Suppressor macrophage treated with lipopolysaccharide for 1 hour (primary cell): ENCODE data around the gene CIZ1.
"Not testable (repeated sequence)": the region's sequence is repeated elsewhere in the genome, so short reads cannot be mapped to it uniquely, and the experiment has no call there.

Experiments used
- DNase-seq, 3 donors: peaks; one replicate each; pipeline ENCODE4 v3.0.0-alpha.2; 2020 to 2022

Gene CIZ1

DNA sequence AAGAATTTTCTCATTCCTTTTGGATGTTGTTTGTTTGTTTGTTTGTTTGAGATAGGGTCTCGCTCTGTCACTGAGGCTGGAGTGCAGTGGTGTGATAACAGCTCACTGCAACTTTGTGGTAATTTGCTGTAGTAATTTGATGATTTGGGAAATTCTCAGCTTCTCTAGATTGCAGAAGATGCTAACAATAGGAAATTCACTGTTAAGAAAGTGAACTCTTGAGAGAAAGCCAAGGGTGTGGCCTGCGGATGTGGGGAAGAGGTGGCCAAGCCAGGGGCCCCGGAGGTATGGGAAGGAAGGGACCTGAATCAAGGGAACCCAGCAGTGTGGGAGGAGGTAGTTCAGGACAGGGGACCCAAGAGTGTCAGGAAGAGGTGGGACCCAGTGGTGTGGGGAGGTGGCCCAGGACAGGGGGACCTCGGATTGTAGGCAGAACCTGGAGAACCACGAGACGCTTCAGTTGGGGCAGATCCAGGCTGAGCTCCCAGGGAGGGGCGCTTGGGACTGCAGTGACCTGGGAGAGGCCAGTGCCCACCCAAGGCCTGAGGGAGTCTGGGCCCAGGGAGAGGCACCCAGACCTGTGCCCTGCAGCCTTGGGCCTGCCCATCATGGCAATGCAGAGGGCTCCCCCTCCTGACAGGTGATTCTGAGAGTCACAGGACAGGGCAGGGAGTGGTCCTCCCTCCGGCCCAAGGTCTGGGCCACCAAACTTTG, 47.7 kb downstream of the CIZ1 start:
- DNase-seq = no peak

DNA sequence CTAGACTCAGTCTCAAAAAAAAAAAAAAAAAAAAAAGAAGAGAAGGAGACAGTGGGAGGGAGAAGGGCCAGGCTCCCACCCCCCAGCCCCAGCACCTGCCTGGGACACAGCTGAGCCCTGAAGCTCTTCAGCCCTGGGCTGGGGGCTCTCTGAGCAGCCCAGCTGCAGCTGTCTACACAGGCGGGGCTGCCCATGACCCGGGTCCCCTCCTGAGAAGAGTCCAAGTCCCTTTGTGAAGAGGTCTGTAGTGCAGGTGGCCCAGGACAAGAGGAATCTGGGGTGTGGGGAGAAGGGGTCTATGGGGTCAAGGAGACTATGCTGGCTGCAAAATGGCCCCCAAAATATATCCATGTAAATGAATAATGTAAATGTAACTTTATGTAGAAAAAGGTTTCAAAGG, 48.8 kb downstream of the CIZ1 start:
- no peak for DNase-seq

DNA sequence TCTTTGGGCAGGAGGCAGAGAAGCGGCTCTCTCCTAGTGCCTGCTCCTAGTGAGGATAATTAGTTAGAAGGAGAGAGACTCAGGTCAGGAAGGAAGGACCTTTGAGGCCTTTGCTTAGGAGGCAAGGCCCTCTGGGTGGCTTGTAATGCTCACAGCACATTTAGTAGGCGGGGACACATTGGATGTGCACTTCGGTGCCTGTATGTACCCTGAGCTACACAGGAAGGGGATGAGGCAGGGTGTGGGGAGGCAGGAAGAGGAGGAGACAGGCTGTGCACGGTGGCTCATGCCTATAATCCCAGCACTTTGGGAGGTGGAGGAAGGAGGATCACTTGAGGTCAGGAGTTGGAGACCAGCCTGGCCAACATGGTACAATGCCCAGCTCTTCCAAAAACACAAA, 49.3 kb downstream of the CIZ1 start:
- DNase-seq = no peak

DNA sequence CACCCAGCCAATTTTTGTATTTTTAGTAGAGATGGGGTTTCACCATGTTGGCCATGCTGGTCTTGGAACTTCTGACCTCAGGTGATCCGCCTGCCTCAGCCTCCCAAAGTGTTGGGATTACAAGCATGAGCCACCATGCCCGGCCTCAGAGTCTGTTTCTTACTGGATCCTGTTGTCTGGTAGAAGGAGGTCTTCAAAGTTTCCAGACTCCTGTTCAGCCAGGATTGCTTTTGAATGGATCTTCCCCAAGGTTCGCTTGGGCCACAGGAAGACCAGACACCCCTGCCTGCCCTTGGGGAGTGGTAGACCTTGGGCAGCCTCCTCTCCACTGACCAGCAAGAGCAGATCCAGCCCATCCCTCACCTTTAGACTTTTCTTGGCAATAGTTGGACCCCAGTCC, 49.8 kb downstream of the CIZ1 start:
- no peak for DNase-seq

DNA sequence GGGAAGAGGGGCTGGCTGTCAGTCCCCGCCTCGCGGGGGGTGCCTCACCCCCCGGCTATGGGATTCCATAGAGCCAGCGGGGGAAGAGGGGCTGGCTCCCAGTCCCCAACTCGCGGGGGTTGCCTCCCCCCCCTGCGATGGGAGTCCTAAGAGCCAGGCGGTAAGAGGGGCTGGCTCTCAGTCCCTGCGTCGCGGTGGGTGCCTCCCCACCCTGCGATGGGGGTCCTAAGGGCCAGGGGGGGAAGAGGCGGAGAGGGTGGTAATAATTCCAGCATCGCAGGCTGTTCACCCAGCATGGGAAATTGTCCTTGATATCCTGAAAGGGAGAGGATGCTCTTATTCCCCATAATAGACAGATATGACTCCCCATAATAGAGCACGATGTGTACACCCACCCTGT, 51.8 kb downstream of the CIZ1 start:
- DNase-seq = no peak

DNA sequence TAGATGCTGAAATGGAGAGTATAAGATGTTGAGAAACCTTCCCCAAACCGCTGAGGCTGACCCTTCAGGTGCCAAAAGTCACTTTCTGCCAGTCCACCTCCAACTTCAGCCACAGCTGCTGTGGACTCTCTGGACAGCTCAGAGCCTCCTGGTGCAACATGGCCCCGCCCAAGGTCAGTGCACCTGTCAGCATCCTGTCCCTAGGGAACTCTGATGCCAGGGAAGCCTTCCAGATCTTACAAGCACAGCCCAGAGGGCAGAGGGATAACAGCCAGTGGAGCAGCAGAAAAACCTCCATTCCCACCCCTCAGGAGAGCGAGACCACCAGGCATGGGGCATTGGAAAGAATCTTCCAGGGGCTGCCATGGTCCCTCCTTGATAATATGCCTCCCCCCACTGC, 53.4 kb downstream of the CIZ1 start:
- DNase-seq = no peak

DNA sequence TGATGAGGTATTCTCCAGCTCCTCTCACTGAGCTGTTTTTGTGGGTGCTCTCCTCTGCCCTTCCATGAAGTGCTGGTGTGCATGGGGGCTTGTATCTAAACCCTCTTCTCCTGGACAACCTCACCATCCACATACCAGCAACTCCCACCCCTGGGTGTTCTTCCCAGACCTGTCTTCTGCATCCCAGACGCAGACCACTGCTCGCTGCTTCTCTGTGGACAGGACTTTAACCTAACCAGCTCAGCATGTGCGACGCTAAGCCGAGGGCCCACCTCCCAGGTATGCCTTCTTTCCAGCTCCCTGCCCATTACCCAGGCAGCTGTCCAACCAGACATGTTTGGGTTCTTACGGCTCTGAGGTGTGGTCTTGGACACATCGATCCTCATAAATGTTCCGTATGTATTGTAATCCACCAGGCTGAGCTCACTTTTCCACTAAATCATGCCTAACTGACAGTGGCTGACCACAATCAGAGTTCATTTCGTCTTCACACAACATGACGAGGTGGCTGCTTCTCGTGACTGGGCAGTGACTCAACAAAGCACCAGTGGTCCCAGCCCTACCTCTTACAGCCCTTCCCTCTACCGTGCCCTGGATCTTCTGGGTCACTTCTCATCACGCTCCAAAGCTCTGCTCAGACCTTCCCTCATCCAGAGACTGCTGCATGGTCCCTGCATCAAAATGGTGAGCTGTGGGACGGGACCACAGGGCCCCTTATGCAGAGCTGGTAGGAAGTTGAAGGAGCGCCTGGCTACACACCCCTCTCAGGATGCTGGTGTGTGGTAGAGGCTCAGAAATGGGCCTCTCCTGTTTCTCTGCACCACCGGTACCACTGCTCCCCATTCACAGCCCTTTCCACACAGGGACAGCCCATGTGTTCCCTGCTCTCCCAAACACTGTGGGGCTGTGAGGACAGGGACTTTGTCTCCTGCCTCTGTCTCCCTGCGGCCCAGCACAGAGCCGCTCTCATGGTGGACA, 54.3 kb downstream of the CIZ1 start:
- peak in 2 of 3 donors; percentile 15 to 27 for DNase-seq

DNA sequence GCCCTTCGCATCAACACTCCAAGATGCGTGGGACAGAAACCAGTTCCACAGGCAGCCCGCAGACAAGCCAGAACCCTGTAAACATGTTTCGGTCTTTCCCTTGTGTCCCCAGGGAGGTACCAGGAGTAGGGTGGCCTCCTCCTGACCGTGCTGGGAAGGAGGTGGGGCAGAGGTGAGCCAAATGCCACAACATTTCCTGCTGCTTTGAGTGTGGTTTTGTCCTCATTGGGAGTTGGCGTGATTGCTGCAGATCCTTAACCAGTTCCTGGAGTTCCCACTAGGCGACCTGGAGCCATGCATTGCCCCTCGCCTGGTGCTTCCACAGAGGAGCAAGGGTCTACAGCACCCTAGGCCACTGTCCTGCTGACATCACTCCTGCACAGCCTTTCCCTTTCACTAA, 55.8 kb downstream of the CIZ1 start:
- DNase-seq = not testable (repeated sequence)

DNA sequence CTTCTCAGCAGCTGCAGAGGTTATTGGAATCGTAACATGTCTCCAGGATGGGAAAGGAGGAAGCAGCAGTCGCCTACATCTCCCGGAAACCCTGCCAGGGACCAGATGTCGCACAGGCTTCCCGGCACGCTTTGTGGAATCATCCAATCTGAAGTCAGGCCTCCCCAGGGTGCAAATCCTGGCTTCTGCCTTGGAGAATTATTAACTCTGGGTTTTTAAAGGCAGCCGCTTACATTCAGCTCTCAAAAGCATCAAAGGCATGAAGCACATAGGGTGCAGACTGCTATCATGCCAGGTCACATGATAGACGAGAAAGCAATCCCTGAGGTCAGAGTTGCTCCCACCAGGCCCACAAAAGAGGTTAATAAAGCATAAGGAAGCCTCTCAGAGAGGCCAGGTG, 59.2 kb downstream of the CIZ1 start:
- not testable (repeated sequence) for DNase-seq

DNA sequence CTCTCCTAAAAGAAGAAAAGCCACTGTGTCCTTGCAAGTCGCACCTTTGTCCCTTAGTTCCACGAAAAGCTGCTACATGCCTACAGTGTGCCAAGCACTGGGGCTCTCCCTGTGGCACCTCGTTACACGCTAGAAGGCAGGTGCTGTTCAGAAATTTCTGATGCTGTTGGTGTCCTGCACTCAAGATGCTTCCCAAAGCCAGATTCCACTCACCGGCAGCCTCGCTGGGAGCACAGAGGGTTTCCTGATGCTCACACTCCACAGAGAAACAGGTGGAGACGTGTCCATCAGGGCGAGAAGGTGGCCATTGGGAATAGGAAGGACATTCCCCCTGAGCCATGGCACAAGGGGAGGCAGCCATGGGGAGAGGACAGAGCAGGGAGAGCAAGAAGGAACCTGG, 60.0 kb downstream of the CIZ1 start:
- DNase-seq = not testable (repeated sequence)

DNA sequence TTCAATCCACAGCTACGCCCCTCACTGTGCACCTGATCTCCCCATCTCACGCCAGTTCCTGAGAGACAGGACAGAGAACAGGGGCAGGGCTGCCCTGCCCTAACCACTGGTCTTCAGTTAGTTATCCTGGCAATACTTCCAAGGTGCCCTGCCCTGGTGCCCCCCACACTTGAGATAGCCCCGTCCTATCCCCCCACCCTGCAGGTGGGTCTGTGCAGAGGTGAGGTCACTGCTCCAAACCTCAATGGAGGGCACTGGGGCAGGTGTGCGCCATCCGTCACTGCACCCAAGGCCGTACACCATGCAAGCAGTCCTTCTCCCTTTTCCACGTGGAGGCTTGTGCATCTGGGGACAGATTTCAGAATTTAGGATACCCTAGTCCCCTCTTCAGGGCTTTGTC, 60.7 kb downstream of the CIZ1 start:
- not testable (repeated sequence) for DNase-seq

DNA sequence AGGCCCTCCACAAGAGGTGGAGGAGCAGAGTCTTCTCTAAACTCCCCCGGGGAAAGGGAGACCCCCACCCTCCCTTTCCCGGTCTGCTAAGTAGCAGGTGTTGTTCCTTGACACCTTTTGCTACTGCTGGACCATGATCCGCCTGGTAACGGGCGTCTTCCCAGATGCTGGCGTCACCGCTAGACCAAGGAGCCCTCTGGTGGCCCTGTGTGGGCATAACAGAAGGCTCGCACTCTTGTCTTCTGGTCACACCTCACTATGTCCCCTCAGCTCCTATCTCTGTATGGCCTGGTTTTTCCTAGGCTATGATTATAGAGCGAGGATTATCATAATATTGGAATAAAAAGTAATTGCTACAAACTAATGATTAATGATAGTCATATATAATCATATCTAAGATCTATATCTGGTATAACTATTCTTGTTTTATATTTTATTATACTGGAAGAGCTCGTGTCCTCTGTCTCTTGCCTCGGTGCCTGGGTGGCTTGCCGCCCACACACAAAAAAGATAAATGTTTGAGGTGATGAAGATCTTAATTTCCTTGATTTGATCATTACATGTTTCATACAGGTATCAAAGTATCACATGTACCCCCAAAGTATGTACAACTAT, 61.3 kb downstream of the CIZ1 start:
- DNase-seq = not testable (repeated sequence)

DNA sequence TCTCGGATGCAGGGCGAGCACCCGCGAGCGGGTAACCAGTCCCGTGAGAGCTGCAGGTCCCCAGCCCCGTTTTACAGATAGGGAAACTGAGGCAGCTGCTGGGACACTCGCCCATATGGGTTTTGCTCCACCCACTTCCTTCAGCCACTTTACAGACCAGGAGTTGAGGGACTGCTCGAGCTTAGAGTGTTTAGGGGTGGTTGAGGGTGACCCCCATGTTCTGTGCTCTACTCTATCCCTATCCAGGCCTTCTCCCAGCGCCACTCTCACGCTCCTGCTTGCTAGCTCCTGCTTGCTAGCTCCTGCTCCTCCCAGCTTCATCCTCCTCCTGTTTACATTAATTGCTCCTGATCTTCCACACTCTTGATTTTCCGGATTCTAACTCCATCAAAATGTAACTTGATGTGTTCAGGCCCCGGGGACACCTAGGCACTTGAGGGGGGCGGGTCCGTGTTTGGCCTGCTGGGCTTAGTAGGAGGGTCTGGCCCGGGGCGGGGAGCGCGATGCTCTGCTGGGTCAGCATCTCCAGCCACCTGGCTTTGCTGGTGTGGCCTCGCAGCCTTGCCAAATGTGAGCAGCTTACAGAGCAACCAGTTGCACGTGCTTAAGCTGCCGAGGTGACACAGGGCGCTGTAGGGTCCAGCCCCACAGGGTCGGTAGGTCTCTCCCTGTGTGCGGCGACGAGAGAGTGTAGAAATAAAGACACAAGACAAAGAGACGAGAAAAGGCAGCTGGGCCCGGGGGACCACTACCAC, 62.4 kb downstream of the CIZ1 start:
- no peak for DNase-seq

DNA sequence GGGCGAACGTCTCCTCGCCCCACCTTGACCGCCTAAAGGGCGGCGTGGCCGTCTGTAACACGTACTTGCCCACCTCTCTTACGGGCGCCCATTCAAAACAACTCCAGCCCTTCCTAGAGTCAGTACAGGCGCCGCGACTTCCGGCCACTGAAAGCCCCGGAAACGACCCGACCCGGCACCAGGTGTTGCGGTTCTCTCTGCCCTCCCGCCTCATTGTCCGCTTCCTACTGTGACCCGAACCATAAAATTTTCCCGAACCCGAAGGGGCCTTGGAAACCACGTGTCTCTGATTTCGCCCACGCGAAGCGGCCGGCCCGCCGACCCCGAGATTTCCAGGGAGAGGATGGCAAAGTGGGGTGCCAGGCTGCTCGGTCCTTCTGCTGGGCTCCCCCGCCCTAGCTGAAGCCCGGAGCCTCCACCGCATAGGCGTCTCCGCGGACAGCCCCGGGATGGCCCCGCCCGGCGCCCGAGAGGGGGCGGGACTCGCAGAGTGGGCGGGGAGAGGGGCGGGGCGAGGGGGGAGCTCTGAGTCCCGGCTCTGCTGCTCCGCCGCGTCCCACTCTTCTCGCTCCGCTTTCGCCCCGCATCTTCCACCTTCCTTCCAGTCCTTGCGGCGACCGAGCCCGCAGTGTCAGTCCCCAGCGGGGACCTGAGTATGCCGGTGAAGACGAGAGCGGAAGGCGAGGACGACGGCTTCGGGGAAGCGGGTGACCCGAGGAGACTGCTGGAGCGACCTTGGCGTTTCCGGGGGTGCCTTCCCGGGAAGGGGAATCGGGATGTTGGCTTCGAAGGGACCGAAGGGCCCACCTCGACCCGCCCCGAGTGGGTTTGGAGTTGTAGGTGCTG, 63.2 kb downstream of the CIZ1 start:
- peak; percentile 88 to 96 (median 90) for DNase-seq

DNA sequence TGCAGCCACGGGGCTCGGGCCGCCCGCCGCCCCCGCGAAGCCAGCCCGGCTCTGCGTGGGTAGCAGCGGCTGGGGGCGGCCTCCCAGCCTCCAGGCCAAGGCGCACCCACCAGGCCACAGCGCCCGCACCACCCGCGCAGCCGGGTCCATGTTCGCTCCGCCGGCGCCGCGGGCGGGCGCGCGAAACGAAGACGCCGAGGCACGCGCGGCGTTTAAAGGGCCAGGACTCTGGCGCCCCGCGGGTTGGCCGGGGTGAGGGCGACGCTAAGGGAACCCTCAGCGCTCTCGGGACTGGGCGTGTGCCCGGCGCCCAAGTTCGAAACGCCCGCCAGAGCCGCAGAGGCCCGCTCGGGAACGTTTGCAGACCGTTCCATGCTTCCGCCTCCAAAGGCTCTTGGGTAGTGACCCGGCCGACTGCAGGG, 63.8 kb downstream of the CIZ1 start, which contains the start of gene PTGES2:
TSS of gene PTGES2 (minus strand) at position 162 of the 422 bp plus-strand sequence. CDS start at position 150, 12 bp downstream.
- DNase-seq = peak; percentile 91 to 97 (median 96)

DNA sequence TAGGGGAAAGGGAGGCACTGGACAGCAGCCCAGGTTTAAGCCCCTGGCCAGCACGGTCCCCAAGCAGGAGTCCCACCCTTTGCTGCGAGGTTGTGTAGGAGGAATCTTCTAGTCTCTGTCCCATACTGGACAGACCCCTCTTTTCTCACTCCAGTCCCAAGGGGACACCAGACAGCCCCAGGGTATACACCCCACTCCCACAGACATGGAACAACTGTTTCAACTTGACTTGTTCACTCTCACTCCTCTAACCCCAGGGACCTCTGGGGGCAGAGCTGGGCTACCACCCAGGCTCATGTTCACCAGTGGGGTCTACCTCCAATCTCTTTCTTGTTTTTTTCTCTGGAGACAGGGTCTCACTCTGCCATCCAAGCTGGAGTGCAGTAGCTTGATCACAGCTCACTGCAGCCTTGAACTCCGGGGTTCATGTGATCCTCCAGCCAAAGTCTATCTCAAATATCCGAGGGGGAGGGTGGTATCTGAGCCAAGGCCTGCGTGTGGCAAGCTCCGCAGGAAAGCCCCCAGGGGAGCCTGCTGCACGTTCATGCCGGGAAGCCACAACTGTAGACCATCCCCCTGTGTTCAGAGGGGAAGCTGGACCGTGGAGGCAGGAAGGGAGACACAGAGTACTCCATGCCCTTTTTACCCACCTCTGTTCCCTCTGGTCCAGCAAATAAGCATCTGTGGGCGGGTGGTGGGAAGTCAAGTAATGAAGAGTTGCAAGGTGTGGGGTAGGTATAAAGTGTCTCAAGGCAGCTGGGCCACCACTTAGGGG, 65.6 kb downstream of the CIZ1 start:
- DNase-seq = peak in 1 of 3 donors; percentile 15

DNA sequence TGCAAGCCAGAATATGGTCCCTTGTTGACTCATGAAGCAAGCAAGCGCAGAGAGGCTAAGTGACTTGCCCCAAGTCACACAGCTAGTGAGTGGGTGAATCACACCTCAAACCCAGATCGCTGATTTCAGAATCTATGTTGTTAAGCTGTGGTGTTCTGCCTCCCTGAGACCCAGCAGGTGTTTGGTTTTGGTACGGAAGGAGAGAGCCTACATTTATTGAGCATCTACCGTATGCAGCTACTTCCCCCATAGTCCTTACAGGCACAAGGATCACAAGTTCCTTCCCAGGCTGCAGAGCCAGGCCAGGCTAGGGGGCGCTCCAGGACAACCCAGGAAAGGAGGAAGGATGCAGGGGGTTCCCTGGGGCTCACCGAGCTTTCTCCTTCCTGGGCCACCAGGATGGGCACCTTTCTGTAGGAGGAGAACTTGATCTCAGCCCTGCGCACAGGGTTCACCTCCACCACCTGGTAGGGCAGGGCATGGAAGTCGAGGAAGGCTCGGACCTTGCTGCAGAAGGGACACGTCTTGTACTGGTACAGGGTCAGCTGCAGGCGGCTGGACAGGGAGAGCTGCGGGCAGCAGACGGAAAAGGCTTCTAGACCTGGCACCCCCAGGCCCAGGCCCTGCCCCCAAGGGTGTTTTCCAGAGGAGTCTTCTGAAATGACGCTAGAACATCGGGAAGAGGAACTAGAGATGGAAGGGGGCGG, 66.3 kb downstream of the CIZ1 start:
- DNase-seq = peak; percentile 78 to 91 (median 78)

DNA sequence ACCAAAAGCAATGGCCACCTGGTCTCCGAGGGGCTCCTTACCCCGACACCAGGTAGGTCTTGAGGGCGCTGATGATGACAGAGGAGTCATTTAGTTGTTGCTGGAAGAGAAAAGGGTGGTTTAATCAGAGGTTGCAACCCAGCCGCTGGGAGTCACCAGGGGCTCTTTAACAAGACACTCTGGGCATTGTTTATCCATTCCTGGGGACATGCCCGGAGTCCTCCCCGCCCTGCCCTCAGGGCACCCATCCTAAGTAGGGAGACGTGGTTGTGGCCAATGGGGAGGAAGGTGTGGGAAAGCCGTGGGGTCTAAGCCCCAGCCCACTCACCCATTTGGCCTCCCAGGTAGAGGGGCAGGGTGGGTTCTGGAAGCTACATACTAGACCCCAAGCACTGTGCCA, 66.9 kb downstream of the CIZ1 start:
- no peak for DNase-seq

DNA sequence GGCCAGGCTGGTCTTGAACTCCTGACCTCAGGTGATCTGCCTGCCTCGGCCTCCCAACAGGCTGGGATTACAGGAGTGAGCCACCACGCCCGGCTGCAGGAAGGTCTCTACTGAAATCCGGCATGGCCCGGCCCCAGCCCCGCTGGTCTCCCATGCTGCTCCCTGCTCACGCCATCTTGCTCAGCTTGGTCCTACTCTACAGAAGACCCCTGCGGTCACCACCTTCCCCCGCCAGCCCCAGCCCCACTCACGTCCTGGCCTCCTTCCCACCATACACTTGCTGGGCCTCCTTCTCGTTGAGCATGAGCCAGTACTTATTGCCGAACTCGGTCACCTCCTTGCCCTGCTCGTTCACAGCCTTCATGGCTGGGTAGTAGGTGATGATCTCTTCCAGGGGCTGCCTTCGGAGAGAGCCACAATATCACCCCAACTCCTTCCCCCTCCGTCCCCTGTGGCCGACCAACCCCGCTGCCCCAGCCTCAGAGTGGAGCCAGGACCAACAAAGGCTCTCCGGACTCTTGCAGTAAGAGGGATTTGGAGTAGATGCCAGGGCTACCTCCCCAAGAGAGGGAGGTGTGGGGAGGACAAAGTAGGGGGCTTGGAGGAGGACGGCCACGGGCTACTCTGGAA, 67.8 kb downstream of the CIZ1 start:
- DNase-seq = no peak

DNA sequence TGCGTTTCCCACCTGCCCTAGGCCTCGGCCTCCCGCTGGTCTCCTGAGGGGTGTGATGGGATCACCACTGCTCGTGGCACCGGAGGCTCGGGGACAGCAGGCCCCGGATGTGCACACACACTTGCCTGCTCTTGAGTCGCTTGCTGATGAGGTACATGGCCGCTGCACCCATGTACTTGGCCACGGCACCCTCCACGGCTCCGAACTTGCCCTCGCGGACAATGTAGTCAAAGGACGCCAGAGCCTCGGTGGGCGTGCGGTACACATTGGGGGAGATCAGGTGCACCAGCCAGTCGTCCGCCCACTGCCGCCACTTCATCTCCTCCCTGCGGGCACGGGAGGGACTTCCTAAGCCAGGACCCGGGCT, 68.6 kb downstream of the CIZ1 start:
- no peak for DNase-seq
